Astrocyte of the cerebellum (primary cell): ENCODE results near the gene BNC1.
"Not testable (repeated sequence)": the region's sequence is repeated elsewhere in the genome, so short reads cannot be mapped to it uniquely, and the experiment has no call there.

ENCODE experiments used
- DNase-seq: peaks from one replicate; pipeline ENCODE4 v3.0.0-alpha.2; 2011; ENCODE audit warnings: low read depth
- H3K4me3 ChIP-seq: 2 replicates; pipeline ENCODE4 v1.5.1; 2011; ENCODE audit warnings: mild to moderate bottlenecking, low read depth, low read length, moderate library complexity
- CTCF ChIP-seq: IDR thresholded peaks from 2 replicates; pipeline ENCODE4 v1.5.1; 2012; ENCODE audit warnings: low read length, low read depth, moderate library complexity, mild to moderate bottlenecking; ENCODE audit errors: missing control alignments
- in situ Hi-C: cut with HindIII; loops from 2 replicates; pipeline ENCODE4 v1.10.0; 2017; ENCODE audit warnings: low sequenced_read_pairs

BNC1 gene

GRCh38 chr15:83225449-83225848 lies 59.0 kb downstream of the BNC1 start:
- TF ChIP-seq CTCF: no peak
- no peak overlapping the region for H3K4me3 ChIP-seq
- DNase-seq: no peak
- in situ Hi-C loops: no loop called here

GRCh38 chr15:83221781-83222180 lies 62.7 kb downstream of the BNC1 start:
- in situ Hi-C loops, DNase-seq, H3K4me3 ChIP-seq: not testable (repeated sequence)

- in situ Hi-C loops: no loop called here
- no peak for TF ChIP-seq CTCF
- no peak overlapping the region for H3K4me3 ChIP-seq
- DNase-seq: no peak
These were observed 65.4 kb downstream of the BNC1 start for GRCh38 chr15:83219026-83219425.

GRCh38 chr15:83215306-83215705 lies 69.2 kb downstream of the BNC1 start:
- H3K4me3 ChIP-seq: no peak overlapping the region
- in situ Hi-C loops: no loop called here
- no peak for TF ChIP-seq CTCF
- DNase-seq: no peak

- no peak for TF ChIP-seq CTCF
These were observed 73.8 kb downstream of the BNC1 start for GRCh38 chr15:83210619-83211018.

GRCh38 chr15:83209333-83209732 lies 75.1 kb downstream of the BNC1 start:
- in situ Hi-C loops: no loop called here
- no peak for TF ChIP-seq CTCF
- no peak overlapping the region for H3K4me3 ChIP-seq
- DNase-seq: no peak

More at GRCh38 chr15:83210619-83211018, 73.8 kb downstream of the BNC1 start:
- DNase-seq: no peak
- in situ Hi-C loops: no loop called here
- H3K4me3 ChIP-seq: no peak overlapping the region

GRCh38 chr15:83208367-83208661 lies 76.2 kb downstream of the BNC1 start:
- H3K4me3 ChIP-seq: peak overlapping the region; percentile 77

More at GRCh38 chr15:83208367-83208661, 76.2 kb downstream of the BNC1 start:
- TF ChIP-seq CTCF: no peak
- DNase-seq: no peak
- in situ Hi-C loops: no loop called here
